Measurements from ENCODE around the gene CFHR4.

DNA sequence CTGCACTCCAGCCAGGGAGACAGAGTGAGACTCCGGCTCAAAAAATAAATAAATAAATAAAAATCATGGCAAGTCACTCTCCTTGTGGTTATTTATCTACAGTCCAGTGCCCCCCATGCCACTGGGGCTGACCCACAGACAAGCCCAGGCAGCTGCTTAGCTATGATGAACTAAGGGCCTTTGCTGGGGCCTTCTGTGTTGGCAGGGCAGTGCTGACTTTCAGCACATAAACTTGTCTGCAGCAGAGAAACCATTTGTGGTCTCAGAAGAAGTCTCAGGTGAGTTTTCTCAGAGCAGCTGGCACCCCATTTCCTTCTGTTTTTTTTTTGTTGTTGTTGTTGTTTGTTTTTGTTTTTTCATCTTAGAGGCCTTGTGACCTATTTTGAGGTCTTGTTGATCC is 20.9 kb upstream of the CFHR4 start:
- TF ChIP-seq, protein P1, sequence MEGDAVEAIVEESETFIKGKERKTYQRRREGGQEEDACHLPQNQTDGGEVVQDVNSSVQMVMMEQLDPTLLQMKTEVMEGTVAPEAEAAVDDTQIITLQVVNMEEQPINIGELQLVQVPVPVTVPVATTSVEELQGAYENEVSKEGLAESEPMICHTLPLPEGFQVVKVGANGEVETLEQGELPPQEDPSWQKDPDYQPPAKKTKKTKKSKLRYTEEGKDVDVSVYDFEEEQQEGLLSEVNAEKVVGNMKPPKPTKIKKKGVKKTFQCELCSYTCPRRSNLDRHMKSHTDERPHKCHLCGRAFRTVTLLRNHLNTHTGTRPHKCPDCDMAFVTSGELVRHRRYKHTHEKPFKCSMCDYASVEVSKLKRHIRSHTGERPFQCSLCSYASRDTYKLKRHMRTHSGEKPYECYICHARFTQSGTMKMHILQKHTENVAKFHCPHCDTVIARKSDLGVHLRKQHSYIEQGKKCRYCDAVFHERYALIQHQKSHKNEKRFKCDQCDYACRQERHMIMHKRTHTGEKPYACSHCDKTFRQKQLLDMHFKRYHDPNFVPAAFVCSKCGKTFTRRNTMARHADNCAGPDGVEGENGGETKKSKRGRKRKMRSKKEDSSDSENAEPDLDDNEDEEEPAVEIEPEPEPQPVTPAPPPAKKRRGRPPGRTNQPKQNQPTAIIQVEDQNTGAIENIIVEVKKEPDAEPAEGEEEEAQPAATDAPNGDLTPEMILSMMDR (IDR thresholded peaks at IDR 0.05; ENCODE audit: low read length) = no peak
- TF ChIP-seq EZH2 (IDR thresholded peaks at IDR 0.05; ENCODE audit: borderline replicate concordance, low read length) = no peak
